GM12874 (cell line): Measurements from ENCODE around the gene DUSP11.

Source experiments
- CTCF ChIP-seq: IDR thresholded peaks from 2 replicates; pipeline ENCODE4 v1.5.1; 2011; ENCODE audit warnings: low read depth, mild to moderate bottlenecking, control low read depth, low read length, moderate library complexity; ENCODE audit not compliant: insufficient read depth

The DUSP11 gene

GRCh38 chr2:73779467-73780236, at the start of gene DUSP11:
Gene DUSP11 (minus strand): TSS chr2:73780103. CDS start chr2:73779974, 129 bp downstream.
- peak; percentile 92 for TF ChIP-seq CTCF

- TF ChIP-seq CTCF: no peak
These were observed 49.1 kb upstream of the DUSP11 start, which contains the start of gene STAMBP for GRCh38 chr2:73828818-73829570. Gene STAMBP (plus strand): TSS chr2:73828961. CDS start chr2:73830857, 1,896 bp downstream.

GRCh38 chr2:73828389-73828817, 48.5 kb upstream of the DUSP11 start:
- TF ChIP-seq CTCF: no peak

DNA sequence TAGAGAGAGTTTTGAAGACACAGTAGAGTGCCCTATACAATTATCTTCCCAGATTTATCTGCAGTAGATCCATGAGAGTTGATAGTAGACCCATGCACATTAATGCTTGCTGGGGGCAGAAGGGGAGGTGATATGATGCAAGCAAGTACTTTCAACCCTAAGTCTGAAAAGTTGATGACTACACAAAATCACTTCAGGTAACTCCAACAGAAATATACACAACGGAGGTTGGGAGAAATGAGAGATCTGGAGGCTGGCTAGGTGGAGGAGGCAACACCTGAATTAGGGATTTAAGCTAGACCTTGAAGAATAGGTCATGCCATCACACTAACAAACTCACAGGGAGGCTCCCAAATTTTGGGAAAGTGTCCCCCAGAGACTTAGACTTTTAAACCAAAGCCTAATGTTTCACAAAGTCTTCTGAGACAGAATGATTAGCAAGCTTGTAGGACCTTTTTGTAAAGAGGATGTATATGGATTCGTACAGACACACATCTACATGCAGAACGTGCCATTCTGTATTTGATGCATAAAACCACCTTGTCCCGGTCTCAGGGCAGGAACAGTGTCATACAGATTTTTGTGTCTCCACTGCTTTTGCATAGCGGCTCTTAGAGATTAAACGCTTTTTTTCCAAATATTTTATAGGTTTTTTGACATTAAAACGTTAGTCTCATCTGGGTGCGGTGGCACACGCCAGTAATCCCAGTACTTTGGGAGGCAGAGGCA, 47.9 kb upstream of the DUSP11 start:
- no peak for TF ChIP-seq CTCF

DNA sequence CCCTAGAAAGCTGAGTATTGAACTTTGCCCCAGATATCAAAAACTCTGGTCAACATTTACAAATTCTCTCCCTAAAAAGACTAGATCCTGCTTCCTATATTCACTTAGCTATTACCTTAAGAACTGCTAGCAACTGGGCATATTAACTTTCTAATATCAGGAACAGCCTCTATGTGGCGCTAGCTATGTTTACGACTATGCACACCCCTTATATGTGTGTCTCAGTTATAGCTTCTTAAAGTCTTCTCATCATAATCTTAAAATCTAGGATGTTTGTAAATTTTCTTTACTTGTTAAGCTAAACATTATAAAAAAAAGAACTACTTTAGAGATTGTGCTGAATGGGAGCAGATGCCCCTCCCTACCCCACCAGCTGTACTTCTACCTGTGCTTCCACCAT, 47.1 kb upstream of the DUSP11 start:
- TF ChIP-seq CTCF: peak; percentile 30; the same call in 1 of the 2 replicates

GRCh38 chr2:73825408-73825807, 45.5 kb upstream of the DUSP11 start:
- no peak for TF ChIP-seq CTCF
